AG09309 (cell line): ENCODE data around the gene OR2AT4.

ENCODE experiments used
- DNase-seq: peaks from one replicate; pipeline ENCODE4 v3.0.0-alpha.2; 2010; ENCODE audit warnings: low read depth
- H3K4me3 ChIP-seq: 2 replicates; pipeline ENCODE4 v1.5.1; 2011; ENCODE audit warnings: mild to moderate bottlenecking, low read depth, low read length, moderate library complexity; ENCODE audit not compliant: control insufficient read depth
- CTCF ChIP-seq: IDR thresholded peaks from 2 replicates; pipeline ENCODE4 v1.5.1; 2011; ENCODE audit warnings: mild to moderate bottlenecking, low read depth, low read length, inconsistent platforms; ENCODE audit not compliant: insufficient read depth, control insufficient read depth; ENCODE audit errors: missing control alignments

Gene OR2AT4

GRCh38 chr11:75041263-75041662 is 55.4 kb downstream of the OR2AT4 start:
- TF ChIP-seq CTCF: no peak
- H3K4me3 ChIP-seq: no peak overlapping the region
- no peak for DNase-seq

GRCh38 chr11:75040167-75040770 is 56.4 kb downstream of the OR2AT4 start:
- no peak for DNase-seq
- no peak for TF ChIP-seq CTCF
- no peak overlapping the region for H3K4me3 ChIP-seq

- DNase-seq: no peak
- no peak for TF ChIP-seq CTCF
- H3K4me3 ChIP-seq: no peak overlapping the region
These were observed 60.6 kb downstream of the OR2AT4 start for GRCh38 chr11:75035911-75036565.

GRCh38 chr11:75035256-75035655 is 61.4 kb downstream of the OR2AT4 start:
- no peak for DNase-seq
- no peak overlapping the region for H3K4me3 ChIP-seq
- no peak for TF ChIP-seq CTCF

- H3K4me3 ChIP-seq: no peak overlapping the region
- no peak for TF ChIP-seq CTCF
- DNase-seq: no peak
These were observed 62.8 kb downstream of the OR2AT4 start for GRCh38 chr11:75033916-75034315.

- TF ChIP-seq CTCF: no peak
- no peak for DNase-seq
- no peak overlapping the region for H3K4me3 ChIP-seq
These were observed 64.1 kb downstream of the OR2AT4 start for GRCh38 chr11:75032550-75032935.
